Breast epithelium (tissue), 4 donors: ENCODE results near the gene SEPTIN8. TPM values are rescaled to one million over a fixed set of nuclear protein-coding genes. Genes with fewer than 3 reads are reported as not detected.
A peak's percentile ranks its signal among the peaks of the same experiment; 100 is the strongest.

Experiments
- DNase-seq, 2 donors: peaks; one replicate each; pipeline ENCODE4 v3.0.0-alpha.2; 2019; ENCODE audit warnings: low spot score in 2 of 2
- H3K27ac ChIP-seq, 2 donors: fragments of 200-600 bp; sonication (generic) in 1 of 2; one replicate each; pipeline ENCODE4 v1.5.1; 2016 to 2019; ENCODE audit warnings: mild to moderate bottlenecking in 1 of 2
- H3K27me3 ChIP-seq, 2 donors: fragments of 200-600 bp; sonication (generic) in 1 of 2; one replicate each; pipeline versions ENCODE4 v1.5.1 to v1.6.0; 2017 to 2019; ENCODE audit warnings: control low read depth in 1 of 2, mild to moderate bottlenecking in 1 of 2
- H3K36me3 ChIP-seq: fragments of 200-600 bp; one replicate; pipeline ENCODE4 v1.5.1; 2019
- H3K4me1 ChIP-seq, 2 donors: fragments of 200-600 bp; sonication (generic); one replicate each; pipeline ENCODE4 v1.5.1; 2016 to 2019; ENCODE audit warnings: control low read depth in 1 of 2
- H3K4me3 ChIP-seq, 3 donors: fragments of 200-600 bp; sonication (generic); 1 replicate in 2 of 3; 2 replicates in 1 of 3; pipeline ENCODE4 v1.5.1; 2016 to 2019; ENCODE audit warnings: mild to moderate bottlenecking in 3 of 3, moderate library complexity in 2 of 3
- H3K9me3 ChIP-seq, 2 donors: fragments of 200-600 bp; sonication (generic) in 1 of 2; one replicate each; pipeline ENCODE4 v1.5.1; 2016 to 2019; ENCODE audit warnings: control low read depth in 1 of 2
- POLR2A ChIP-seq: fragments of 450-650 bp; IDR thresholded peaks from one replicate; pipeline ENCODE4 v1.6.1; 2016; ENCODE audit warnings: antibody characterized with exemption, mild to moderate bottlenecking, moderate library complexity
- POLR2AphosphoS5 ChIP-seq, 3 donors: sonication (generic); formaldehyde crosslinking; IDR thresholded peaks; one replicate each; pipeline ENCODE4 v1.6.1; 2017; ENCODE audit warnings: antibody characterized with exemption in 3 of 3
- intact Hi-C: fragments of 100-400 bp; cut with DNase I; formaldehyde crosslinking; loops from one replicate; pipeline ENCODE4 v1.15.1; 2023; ENCODE audit warnings: low total_unique reads
- total RNA-seq, 3 donors: library from RNA; depleted of rRNA; stranded (reverse); fragments of >200 nt; gene quantifications; one replicate each; pipeline ENCODE4 v1.1.0, GENCODE V29; 2016
- TF ChIP-seq, protein P1 (sequence below), 3 donors: fragments of 450-650 bp; IDR thresholded peaks; one replicate each; pipeline ENCODE4 v1.5.1; 2016 to 2017; ENCODE audit warnings: antibody characterized with exemption in 3 of 3, mild to moderate bottlenecking in 3 of 3, moderate library complexity in 3 of 3

The SEPTIN8 gene
- total RNA-seq, 3 donors from 2014 or later: 26.4 to 43.0 (median 40.0) TPM

GRCh38 chr5:132729896-132730295 lies 47.1 kb downstream of the SEPTIN8 start:
- intact Hi-C loops: loop anchor here (5.0 kb wide), 1 partner anchor 1167 kb away; no protein-coding TSS in a partner anchor
- Histone ChIP-seq H3K36me3 (no peaks in the 10 kb centered on the region), H3K9me3 (no peaks in the 10 kb centered on the region), H3K4me3 (no peak overlapping the region), H3K27me3 (no peaks in the 10 kb centered on the region), H3K27ac (no peak overlapping the region), H3K4me1 (no peaks in the 10 kb centered on the region)
- DNase-seq: no peak
- TF ChIP-seq POLR2AphosphoS5 (IDR thresholded peaks at IDR 0.05) (no peak), POLR2A (no peak)
- TF ChIP-seq, protein P1, sequence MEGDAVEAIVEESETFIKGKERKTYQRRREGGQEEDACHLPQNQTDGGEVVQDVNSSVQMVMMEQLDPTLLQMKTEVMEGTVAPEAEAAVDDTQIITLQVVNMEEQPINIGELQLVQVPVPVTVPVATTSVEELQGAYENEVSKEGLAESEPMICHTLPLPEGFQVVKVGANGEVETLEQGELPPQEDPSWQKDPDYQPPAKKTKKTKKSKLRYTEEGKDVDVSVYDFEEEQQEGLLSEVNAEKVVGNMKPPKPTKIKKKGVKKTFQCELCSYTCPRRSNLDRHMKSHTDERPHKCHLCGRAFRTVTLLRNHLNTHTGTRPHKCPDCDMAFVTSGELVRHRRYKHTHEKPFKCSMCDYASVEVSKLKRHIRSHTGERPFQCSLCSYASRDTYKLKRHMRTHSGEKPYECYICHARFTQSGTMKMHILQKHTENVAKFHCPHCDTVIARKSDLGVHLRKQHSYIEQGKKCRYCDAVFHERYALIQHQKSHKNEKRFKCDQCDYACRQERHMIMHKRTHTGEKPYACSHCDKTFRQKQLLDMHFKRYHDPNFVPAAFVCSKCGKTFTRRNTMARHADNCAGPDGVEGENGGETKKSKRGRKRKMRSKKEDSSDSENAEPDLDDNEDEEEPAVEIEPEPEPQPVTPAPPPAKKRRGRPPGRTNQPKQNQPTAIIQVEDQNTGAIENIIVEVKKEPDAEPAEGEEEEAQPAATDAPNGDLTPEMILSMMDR (IDR thresholded peaks at IDR 0.05): no peak

GRCh38 chr5:132725745-132726144 lies 51.3 kb downstream of the SEPTIN8 start:
- Histone ChIP-seq H3K9me3 (no peaks in the 10 kb centered on the region), H3K27me3 (no peaks in the 10 kb centered on the region), H3K27ac (no peak overlapping the region), H3K4me1 (no peaks in the 10 kb centered on the region), H3K36me3 (no peaks in the 10 kb centered on the region), H3K4me3 (no peak overlapping the region)
- no peak for DNase-seq
- intact Hi-C loops: loop anchor here (5.0 kb wide), 1 partner anchor 1172 kb away; no protein-coding TSS in a partner anchor
- TF ChIP-seq, protein P1 (IDR thresholded peaks at IDR 0.05): no peak
- TF ChIP-seq POLR2A (no peak), POLR2AphosphoS5 (IDR thresholded peaks at IDR 0.05) (no peak)

GRCh38 chr5:132718544-132719312 lies 58.3 kb downstream of the SEPTIN8 start:
- Histone ChIP-seq H3K9me3 (no peaks in the 10 kb centered on the region), H3K27me3 (no peaks in the 10 kb centered on the region), H3K4me3 (no peak overlapping the region), H3K4me1 (no peaks in the 10 kb centered on the region), H3K27ac (no peak overlapping the region), H3K36me3 (no peaks in the 10 kb centered on the region)
- TF ChIP-seq POLR2AphosphoS5 (IDR thresholded peaks at IDR 0.05) (no peak), POLR2A (no peak)
- no peak for DNase-seq
- intact Hi-C loops: no loop called here

DNA sequence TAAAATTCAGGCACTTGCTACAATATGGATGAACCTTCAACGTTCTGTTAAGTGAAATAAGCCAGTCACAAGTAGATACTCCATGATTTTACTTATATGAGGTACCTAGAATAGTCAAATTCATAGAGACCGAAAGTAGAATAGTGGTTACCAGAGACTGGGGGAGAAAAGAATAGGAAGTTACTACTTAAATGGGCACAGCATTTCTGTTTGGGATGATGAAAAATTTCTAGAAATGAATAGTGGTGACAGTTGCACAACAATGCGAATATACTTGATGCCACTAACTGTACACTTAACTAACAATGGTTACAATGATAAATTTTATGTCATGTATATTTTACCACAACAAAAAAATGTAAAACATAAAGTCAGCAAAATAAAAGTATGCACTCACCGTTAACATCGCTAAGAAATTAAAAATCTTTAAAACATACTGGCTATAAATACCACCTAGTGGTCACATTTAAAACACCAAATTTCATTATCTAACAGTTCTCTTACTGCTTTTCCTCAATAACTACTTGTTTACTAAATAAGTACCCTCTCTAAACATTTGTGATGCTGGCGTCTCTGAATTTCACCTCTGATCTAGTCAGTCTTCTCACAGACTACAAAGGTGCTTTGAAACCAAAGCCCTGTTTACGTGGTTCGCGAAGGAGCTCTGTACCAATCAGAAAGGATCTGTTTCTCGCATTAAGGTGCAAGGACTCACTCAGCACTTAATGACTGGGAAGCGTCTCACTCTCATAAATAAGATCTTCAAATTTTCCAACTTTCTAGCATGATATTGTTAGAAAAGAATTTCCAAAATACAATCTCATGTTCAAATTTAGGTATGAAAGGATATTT lies 62.4 kb downstream of the SEPTIN8 start:
- Histone ChIP-seq H3K27ac (no peak overlapping the region), H3K9me3 (no peaks in the 10 kb centered on the region), H3K27me3 (no peaks in the 10 kb centered on the region), H3K4me1 (no peaks in the 10 kb centered on the region), H3K36me3 (no peaks in the 10 kb centered on the region), H3K4me3 (no peak overlapping the region)
- intact Hi-C loops: no loop called here
- no peak for DNase-seq
- TF ChIP-seq, protein P1 (IDR thresholded peaks at IDR 0.05): peak in 2 of 3 donors; percentile 34 to 43
- TF ChIP-seq POLR2AphosphoS5 (IDR thresholded peaks at IDR 0.05): no peak

- intact Hi-C loops: no loop called here
- H3K4me3 ChIP-seq: no peak overlapping the region
- DNase-seq: no peak
- no peaks in the 10 kb centered on the region for H3K4me1 ChIP-seq
- H3K27me3 ChIP-seq: no peaks in the 10 kb centered on the region
- no peaks in the 10 kb centered on the region for H3K9me3 ChIP-seq
- no peak overlapping the region for H3K27ac ChIP-seq
- TF ChIP-seq POLR2A (no peak), POLR2AphosphoS5 (IDR thresholded peaks at IDR 0.05) (no peak)
- TF ChIP-seq, protein P1 (IDR thresholded peaks at IDR 0.05): no peak
- H3K36me3 ChIP-seq: no peaks in the 10 kb centered on the region
Measured at GRCh38 chr5:132708645-132709044, 68.4 kb downstream of the SEPTIN8 start.
